NCI-H2196 (cell line): Measurements from ENCODE around the gene DCAF4L1.

Source experiments
- DNase-seq: peaks from one replicate; lab custom pipeline; 2025; ENCODE audit not compliant: unreplicated experiment; lab: John Stamatoyannopoulos, UW

DCAF4L1 gene, protein sequence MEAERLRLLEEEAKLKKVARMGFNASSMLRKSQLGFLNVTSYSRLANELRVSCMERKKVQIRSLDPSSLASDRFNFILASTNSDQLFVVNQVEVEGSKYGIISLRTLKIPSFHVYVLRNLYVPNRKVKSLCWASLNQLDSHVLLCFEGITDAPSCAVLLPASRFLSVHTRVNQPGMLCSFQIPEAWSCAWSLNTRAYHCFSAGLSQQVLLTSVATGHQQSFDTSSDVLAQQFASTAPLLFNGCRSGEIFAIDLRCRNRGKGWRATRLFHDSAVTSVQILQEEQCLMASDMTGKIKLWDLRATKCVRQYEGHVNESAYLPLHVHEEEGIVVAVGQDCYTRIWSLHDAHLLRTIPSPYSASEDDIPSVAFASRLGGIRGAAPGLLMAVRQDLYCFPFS

DNA sequence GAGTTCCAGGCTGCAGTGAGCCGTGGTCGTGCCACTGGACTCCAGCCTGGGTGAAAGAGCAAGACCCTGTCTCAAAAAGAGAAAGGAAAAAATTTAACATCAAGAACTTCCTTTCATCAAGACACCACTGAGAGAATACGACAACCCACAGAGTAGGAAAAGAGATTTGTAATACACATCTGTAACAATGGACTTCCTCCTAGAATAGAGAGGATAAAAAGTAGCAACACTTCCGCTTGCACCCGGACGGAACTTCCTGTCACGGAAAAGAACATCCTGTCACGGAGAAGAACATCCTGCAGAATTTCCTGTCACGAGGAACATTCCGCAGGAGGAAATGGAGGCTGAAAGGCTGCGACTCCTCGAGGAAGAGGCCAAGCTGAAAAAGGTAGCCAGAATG is at the start of gene DCAF4L1:
Gene DCAF4L1, plus strand, starts transcription at position 301 of the 400 bp plus-strand sequence. Its CDS starts 37 bp downstream, at position 338.
- no peak for DNase-seq

DNA sequence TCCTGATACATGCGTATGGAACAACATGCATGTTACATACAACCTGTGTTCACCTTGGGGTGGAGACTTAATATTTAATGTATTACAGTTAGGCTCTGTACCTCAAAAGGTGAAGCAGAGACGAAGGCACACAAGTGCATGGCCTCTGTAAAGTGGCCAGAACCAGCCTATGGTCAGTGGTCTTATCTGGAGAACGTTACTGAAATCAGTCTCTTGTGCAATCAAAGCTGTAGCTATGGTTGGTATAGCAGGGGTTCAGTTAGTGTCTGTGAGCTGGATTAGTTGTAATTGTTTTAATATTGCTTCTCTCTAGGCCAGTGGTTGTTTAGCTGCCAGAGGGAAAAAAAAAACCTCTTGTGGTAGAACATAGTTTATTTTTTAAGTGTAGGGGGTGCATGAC is 48.6 kb upstream of the DCAF4L1 start:
- DNase-seq = no peak

DNA sequence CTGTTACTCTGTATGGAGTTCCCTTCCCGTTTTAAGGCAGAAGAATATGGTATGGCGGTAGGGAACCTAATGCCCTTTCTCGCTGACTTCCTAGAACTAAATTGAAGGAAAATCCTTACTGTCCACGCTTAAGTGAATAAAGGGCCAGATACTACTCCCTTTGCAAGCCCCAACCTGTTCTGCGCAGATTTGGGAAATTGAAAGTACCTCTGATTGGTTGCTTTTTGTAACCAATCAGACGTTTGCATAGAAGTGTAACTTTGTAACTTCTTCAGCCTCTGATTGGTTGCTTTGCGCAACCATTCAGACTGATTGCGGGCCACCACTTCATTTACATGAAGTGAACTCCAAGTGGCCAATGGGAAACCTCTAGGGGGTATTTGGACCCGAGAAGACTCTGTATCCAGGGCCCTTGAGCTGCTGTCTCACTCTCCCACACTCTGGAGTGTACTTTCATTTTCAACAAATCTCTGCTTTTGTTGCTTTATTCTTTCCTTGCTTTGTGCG is 47.5 kb upstream of the DCAF4L1 start:
- DNase-seq = peak; percentile 74

DNA sequence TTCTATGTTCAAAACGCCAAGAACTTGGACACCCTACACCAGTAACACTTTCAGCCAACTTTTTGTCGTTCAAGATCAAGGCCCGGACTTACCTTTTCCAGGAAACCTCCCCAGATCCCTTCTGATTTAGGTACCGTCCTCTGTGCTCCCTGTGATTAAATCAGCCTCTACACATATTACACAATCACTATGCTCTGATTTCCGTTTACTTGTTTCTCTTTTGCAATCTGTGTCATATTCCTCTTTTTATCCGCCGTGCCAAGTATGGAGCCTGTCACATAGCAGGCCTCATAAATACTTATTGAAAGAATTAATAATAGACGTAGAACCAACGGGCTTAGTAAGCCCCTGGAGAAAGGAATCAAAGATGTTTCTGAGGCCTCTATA is 47.0 kb upstream of the DCAF4L1 start:
- no peak for DNase-seq

DNA sequence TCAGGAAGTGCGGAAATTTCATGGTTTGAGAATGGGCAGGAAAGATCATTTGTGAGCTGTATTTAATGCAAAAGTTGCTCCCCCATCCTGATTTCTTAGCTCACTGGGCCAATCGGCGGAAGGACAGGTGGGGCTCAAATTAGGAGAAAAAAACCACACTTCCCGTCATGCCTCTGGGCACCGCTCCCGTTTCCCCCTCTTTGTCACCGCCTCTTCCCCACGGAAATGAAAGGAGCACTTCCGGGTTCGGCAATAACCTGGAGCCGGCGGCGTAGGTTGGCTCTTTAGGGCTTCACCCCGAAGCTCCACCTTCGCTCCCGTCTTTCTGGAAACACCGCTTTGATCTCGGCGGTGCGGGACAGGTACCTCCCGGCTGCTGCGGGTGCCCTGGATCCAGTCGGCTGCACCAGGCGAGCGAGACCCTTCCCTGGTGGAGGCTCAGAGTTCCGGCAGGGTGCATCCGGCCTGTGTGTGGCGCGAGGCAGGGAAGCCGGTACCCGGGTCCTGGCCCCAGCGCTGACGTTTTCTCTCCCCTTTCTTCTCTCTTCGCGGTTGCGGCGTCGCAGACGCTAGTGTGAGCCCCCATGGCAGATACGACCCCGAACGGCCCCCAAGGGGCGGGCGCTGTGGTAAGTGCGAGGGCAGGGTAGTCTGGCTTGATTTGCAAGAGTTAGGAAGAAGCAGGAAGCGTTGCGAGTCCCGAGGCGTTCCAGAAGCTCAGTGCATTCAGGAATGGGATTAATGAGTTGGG is 46.5 kb upstream of the DCAF4L1 start, which contains the start of gene TMEM33:
Gene TMEM33, plus strand, starts transcription at position 529 of the 751 bp plus-strand sequence. Its CDS starts 56 bp downstream, at position 585.
- peak; percentile 91 for DNase-seq

DNA sequence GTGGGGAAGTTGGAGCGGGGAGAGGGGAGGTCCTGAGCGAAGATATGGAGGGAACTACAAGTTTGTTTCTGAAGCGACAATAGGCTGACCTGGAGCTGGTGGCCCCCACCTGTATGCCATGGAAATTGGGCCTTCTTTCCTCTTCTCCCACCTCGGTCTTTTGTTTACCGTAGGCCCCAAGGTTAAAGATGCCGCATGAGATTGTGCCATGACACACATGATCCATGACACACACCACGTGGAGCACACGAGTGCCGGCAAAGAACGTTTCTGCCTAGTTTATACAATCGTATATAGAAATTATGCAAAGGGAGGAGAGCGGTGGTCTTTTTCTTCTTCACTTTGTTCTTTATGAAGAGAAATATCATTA is 45.9 kb upstream of the DCAF4L1 start:
- no peak for DNase-seq

DNA sequence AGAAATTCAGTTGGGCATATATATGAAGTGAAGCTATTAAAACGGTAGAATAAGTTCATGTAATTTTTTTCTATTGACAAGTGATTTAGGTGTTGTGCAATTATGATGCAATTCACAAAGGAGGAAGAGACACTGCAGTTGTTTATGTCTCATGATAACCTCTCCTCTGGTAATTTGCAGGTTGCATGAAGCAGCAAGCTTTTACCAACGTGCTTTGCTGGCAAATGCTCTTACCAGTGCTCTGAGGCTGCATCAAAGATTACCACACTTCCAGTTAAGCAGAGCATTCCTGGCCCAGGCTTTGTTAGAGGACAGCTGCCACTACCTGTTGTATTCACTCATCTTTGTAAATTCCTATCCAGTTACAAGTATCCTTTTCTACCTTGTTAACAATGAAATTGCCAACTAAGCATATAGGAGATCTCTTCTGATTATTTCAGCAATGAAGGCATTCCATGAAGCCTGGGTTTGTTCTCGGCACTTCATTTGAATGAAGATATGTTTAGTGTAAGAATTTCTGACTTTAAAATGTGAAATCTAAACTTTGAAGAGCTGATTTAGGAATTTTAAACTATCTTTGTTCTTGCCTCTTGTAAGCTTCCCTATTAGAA is 42.4 kb upstream of the DCAF4L1 start:
- no peak for DNase-seq

DNA sequence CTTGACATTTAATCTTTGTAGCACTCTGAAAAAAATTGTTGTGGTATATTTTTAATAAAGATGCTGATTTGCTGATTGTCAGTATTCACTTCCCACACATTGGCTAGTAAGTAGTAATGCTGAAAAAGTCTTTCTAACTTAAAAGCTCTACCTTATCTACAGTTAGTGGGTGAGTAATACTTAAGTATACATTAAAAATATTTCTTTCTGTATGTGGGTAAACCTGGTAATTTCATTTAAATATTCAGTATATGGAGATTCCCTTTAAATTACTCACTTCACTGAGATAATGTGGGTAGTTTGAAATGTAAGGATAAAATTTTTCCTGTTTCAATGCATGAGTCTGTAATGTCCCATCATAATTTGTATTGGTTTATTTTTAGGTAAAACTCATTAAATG is 40.7 kb upstream of the DCAF4L1 start:
- no peak for DNase-seq

DNA sequence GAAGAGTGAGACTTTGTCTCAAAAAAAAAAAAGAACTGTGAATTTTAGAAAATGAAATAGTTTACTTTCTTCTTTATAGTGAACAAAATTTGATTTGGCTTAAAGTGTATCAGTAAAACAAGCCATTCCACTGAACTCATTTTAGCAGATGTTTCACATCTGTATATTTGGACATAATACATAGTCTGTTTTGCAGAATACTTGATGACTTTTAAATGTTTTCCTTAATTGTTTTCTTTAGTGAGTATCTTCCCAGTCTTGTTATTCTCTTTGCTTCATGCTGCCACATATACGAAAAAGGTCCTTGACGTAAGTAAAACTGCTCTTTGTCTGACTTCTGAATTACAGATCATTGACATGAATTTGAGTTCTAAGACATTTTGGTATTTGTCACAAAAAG is 38.0 kb upstream of the DCAF4L1 start:
- DNase-seq = no peak

DNA sequence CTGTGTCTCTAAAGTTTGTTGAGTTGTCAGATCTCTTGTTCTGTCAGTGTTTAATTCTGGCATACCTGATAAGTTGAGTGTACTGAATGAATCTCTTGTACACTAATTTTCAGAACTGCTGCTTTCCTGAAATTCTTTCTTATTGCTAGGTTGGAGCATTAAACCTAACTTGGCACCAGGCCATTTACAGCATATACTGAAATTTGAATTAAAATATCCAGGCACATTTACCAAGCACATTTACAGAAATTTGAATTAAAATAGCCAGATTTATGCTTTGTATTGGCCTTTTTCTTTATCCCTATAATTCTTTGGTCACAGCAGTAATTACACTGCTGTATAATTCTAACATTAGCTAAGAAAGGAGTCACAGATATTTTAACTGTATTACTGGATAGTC is 37.5 kb upstream of the DCAF4L1 start:
- no peak for DNase-seq

DNA sequence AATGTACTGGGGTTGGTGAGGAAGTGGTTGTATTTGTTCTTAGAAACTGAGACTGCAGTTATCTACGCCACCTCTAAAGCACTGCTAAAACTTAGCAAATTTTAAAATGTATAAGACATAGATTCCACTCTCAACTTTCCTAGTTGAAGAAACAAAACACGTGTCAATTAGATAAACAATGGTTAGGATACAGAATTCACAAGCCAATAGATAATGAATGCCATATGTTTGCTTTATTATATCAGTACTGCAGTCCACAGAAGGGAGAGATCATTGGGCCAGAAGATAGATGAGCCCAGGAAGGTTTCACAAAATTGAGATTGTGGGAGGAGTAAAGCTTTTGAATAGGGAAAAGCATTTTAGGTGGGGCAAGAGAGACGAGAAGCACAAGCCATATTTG is 32.0 kb upstream of the DCAF4L1 start:
- DNase-seq = no peak

DNA sequence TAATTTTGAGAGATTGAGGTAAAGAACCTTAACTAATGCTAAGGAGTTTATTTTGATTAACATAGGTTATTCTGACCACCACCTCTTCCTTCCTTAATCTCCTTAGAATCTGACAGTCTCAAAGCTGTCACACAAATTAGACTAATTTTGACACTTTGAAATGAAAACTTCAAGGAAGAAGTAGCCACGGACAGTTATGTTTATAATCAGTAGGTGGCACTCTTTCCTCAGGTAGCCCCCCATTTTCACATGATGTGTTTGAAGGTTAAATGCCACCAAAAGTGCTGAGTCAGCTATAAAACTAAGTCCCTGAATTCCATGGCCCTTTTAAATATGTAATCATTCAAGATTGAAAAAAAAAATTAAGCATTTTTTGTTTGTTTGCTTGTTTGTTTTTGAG is 23.9 kb upstream of the DCAF4L1 start:
- DNase-seq = no peak

DNA sequence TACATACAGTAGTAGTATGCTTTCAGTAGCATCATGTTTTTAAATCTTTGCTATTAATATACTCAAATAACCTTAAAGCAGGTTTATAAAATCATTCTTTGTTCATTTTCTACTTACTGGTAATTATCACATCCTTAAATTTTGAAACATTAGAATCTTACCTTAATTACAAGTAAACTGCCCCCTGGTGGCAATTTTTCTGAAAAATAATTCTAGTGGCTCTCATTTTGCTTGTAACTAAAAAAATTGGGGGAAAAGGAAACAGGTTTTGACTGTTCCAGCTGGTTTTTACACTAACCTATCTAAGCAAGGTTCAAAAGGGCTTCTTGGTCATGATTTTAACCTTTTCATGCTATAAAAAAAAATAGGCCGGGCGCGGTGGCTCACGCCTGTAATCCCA is 18.5 kb upstream of the DCAF4L1 start:
- DNase-seq = peak; percentile 22

DNA sequence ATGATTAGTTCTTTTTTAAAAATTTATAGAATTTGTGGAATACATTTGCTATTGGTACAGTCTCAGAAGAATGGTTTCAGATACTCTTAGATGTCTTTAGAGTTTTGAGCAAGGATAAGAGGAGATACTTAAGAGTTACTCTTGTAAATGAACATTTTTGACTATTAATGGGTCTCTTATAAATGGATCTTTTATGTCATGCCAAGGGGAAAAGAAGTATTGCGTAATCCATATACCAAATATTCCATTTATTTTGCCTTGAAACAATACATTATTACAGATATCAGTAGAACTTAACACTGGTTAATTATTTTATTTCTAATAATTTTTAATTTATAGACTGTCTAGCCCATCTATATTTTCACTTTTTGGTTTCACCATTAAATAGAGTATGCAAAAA is 17.2 kb upstream of the DCAF4L1 start:
- no peak for DNase-seq

DNA sequence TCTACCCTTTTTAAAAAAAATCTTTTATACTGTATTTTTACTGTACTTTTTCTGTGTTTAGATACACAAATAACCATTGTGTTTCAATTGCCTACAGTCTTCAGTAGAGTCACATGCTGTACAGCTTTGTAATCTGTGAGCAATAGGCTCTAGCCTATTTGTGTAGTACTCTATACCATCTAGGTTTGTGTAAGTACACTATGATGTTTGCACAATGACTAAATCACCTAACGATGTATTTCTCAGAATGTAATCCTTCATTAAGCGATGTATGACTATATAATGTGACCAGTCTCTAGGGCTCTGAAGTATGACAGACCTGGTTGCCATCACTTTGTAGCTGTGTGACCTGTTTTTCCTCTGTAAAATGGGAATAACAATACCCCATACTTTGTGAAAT is 14.2 kb upstream of the DCAF4L1 start:
- no peak for DNase-seq

DNA sequence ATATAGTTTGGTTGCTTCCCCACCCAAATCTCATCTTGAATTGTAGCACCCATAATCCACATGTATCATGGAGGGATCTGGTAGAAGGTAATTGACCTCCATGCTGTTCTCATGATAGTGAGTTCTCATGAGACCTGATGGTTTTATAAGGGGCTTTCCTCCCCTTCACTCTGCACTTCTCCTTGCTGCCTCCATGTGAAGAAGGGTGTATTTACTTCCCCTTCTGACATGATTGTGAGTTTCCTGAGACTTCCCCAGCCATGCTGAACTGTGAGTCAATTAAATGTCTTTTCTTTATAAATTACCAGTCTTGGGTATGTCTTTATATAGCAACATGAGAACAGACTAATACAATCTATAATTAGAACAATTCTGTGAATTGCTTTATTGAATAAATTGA is 11.9 kb upstream of the DCAF4L1 start:
- no peak for DNase-seq

DNA sequence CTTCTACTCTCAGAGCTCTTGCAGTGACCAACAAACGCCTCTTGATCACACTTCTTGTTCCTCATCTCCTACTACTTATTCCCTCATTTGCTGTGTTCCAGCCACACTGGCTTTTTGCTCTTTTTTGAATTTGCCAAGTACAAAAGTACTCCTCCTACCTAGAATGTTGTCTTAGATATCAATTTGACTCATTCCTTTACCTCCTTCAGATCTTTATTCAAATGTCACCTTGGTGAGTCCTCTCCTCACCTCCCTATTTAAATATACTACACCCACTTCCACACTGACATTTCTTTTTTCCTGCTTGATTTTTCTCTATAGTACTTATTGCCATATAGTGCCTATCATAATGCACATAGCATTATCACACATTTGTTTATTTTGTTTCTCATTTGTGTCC is 6.2 kb upstream of the DCAF4L1 start:
- DNase-seq = no peak

DNA sequence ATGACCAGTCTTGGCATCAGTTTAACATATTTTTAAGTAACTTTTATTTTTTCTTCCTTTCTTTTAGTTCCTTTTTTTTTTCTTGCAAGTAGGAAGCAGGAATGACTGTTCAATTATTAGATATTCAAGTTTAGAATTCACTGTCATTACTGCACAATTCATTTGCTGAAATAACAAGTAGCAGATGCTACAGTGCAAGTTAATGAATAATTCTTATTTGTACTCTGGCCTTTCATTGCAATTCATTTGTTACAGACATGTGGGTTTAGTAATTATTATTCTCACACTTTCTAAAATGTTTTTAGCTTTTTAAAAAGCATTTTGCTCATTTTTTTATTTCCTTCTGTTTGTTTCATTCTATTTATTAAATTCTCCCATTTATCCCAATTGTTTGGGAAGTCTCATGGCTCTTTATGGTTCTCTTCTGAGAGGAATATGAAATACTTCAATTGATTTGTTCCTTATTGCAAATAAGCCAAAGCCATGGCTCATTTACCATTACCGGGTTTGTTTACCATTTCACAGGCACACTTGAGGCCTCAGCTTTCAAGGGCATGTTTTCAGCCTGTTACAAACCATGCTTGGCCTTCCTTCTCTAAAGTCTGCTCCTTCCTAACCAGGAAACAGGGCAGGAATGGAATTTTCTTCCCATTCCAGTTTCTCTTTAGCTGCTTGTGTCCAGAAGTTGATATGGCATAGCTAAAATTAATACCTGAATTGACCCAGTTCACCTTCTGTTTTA is 4.6 kb upstream of the DCAF4L1 start:
- DNase-seq = no peak

DNA sequence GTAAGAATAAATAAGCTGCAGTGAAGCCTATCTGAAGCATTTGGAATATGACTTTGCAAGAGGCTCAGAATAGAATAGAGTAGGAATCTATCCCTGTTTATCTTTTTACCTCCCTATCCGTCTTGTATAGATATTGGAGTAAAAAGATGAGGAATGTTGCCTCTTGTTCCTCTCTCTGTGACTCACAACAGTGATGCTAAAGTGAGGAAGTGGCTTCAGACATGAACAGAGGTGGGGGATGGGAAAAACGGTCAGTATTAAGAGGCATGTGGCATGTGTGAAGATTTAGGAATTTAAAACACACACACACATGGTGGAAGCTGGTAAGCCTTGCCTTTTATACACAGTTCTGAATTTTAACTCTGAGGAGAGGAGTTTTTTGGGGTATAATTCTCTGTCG is 3.8 kb upstream of the DCAF4L1 start:
- no peak for DNase-seq

DNA sequence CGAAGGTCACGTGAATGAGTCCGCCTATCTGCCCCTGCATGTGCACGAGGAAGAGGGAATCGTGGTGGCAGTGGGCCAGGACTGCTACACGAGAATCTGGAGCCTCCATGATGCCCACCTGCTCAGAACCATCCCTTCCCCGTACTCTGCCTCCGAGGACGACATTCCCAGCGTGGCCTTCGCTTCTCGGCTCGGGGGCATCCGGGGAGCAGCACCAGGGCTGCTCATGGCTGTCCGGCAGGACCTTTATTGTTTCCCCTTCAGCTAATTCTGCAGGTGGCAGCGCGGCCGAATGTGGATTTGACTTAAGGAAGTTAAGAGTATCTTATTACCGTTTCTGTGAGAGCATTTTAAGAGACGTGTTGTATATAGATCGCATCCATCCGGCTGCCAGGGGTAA is 1.2 kb downstream of the DCAF4L1 start:
- DNase-seq = no peak

DNA sequence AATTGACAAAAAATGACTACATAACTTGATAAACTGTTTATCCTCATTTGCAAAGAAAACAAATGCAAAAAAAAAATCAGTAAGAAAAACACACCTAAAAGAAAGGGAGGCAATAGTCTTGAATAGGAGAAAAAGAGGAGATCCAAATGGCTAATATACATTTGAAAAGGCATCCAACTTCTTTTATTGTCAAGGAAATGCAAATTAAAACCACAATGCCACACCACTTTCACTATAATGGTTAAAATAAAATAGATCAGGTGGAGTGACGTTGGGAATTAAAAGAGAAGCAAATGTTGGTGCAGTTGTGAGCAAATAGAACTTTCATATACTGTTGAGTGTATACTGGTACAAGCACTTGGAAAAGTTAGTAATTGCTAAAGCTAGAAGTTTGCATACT is 3.6 kb downstream of the DCAF4L1 start:
- DNase-seq = no peak
